ENCODE measurements around the gene ZNF500. TPM values are rescaled to one million over a fixed set of nuclear protein-coding genes. Genes with fewer than 3 reads are reported as not detected.
"Not testable (repeated sequence)": the region's sequence is repeated elsewhere in the genome, so short reads cannot be mapped to it uniquely, and the experiment has no call there.

ZNF500 gene
- total RNA-seq, 8 experiments from 2014 or later: 7.9 to 17.5 (median 9.0) TPM

GRCh38 chr16:4744555-4745273, 22.2 kb downstream of the ZNF500 start:
- no peak overlapping the region for H3K27ac ChIP-seq
- no peaks in the 10 kb centered on the region for H3K4me1 ChIP-seq (replicated peaks in 1 of 2)
- WGBS, 10 experiments: 50 to 100% (median 67%) methylated on average over 1 to 8 of the region's 13 CpGs; no CpG with 5 or more reads in 3 of the 10 experiments
- ATAC-seq (replicated peaks in 6 of 8): no peak
- in situ Hi-C loops (cut with MboI; ENCODE audit: low pct_unique_long_range_greater_than_20kb in 2 of 9, low sequenced_read_pairs in 9 of 9, unreplicated experiment in 9 of 9): no loop called here
- H3K4me3 ChIP-seq: no peak overlapping the region

DNA sequence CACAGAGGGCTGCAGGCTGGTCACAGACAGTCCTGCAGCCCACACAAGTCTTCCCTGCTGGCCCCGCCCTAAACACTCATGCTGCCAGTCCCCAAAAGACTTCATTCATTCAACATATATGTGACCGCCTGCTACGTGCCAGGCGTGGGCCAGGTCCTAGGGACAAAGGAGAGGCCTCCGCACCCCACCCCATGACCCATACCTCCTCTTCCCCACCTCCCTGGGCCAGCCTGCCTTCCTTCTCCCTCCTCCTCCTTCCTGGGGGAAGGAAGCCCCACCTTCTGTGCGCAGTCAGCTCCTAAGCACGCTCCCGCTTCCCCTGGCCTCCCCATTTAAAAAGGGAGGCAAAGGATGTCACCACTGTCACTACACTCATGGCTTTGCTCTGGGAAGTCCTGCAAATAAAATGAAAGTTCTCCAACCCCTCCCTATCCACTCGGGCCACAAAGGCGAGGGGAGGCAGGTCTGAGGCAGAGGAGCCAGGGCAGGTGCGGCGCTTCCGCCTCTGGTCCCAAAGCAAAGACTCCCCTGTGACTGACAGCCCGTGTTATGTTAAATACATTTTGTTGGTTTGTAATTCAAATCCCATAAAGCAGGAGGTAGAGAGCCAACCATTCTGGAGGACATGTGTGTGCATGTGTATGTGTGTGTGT, 23.6 kb downstream of the ZNF500 start:
- ATAC-seq (replicated peaks in 6 of 8): peak in 6 of 8 experiments; percentile 8 to 53 (median 16)
- WGBS, 10 experiments: 0 to 75% (median 33%) methylated on average over 1 to 4 of the region's 14 CpGs; no CpG with 5 or more reads in 6 of the 10 experiments
- no peaks in the 10 kb centered on the region for H3K4me1 ChIP-seq (replicated peaks in 1 of 2)
- no peak overlapping the region for H3K4me3 ChIP-seq
- no peak overlapping the region for H3K27ac ChIP-seq
- in situ Hi-C loops (cut with MboI; ENCODE audit: low pct_unique_long_range_greater_than_20kb in 2 of 9, low sequenced_read_pairs in 9 of 9, unreplicated experiment in 9 of 9): no loop called here

DNA sequence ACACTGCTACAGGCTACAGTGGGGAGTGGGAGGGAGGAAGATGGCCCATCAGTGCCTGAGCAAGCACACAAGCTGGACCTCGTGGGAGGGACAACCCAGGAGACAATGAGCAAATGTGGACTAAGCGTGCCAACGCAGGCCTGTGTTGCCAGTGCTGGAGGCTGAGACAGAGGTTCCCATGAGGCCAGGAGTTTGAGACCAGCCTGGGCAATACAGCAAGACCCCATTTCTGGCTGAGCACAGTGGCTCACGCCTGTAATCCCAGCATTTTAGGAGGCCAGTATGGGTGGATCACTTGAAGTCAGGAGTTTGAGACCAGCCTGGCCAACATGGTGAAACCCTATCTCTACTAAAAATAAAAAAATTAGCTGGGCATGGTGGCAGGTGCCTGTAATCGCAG, 28.6 kb downstream of the ZNF500 start:
- H3K4me1 ChIP-seq (replicated peaks in 1 of 2); H3K27ac ChIP-seq; ATAC-seq (replicated peaks in 6 of 8); H3K4me3 ChIP-seq; in situ Hi-C loops (cut with MboI; ENCODE audit: low pct_unique_long_range_greater_than_20kb in 2 of 9, low sequenced_read_pairs in 9 of 9, unreplicated experiment in 9 of 9): not testable (repeated sequence)
- WGBS, 10 experiments: 0 to 83% (median 50%) methylated on average over 1 to 2 of the region's 5 CpGs; no CpG with 5 or more reads in 5 of the 10 experiments

GRCh38 chr16:4737545-4737944, 29.4 kb downstream of the ZNF500 start:
- ATAC-seq (replicated peaks in 6 of 8): no peak
- in situ Hi-C loops (cut with MboI; ENCODE audit: low pct_unique_long_range_greater_than_20kb in 2 of 9, low sequenced_read_pairs in 9 of 9, unreplicated experiment in 9 of 9): no loop called here
- 35 to 90% (median 80%) methylated on average over 2 to 7 of the region's 15 CpGs; no CpG with 5 or more reads in 3 of the 10 experiments for WGBS, 10 experiments
- Histone ChIP-seq H3K27ac (no peak overlapping the region), H3K4me1 (replicated peaks in 1 of 2) (peaks cover 4 to 8% of the 10 kb centered on the region in 2 donors), H3K4me3 (no peak overlapping the region)

DNA sequence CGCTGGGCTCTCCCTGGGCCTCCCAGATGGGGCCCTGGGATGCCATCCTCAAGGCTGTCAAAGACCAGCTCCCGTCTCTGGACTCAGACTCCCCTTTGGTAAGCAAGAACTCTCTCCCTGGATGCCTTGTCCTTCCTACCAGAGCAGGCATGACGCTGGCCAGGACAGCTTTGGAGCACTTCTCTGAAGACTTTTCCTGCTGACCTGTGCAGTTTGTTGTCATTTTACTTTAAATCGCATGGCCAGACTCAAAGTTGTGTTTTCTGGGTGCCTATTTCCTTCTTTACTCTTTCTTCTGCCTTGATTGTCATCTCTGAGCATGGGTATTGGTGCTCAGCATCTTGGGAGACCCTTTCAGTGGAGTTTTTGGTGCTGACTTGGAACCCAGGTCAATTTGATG, 30.4 kb downstream of the ZNF500 start:
- Histone ChIP-seq H3K4me3 (no peak overlapping the region), H3K27ac (no peak overlapping the region), H3K4me1 (replicated peaks in 1 of 2) (peaks cover 4 to 8% of the 10 kb centered on the region in 2 donors)
- ATAC-seq (replicated peaks in 6 of 8): no peak
- WGBS, 10 experiments: 60 to 100% (median 92%) methylated on average over 1 to 3 of the region's 4 CpGs; no CpG with 5 or more reads in 4 of the 10 experiments
- in situ Hi-C loops (cut with MboI; ENCODE audit: low pct_unique_long_range_greater_than_20kb in 2 of 9, low sequenced_read_pairs in 9 of 9, unreplicated experiment in 9 of 9): no loop called here

- peak overlapping the region; percentile 72 to 89 (median 82) for H3K4me3 ChIP-seq
- 0 to 40% (median 0%) methylated on average over 1 to 5 of the region's 38 CpGs; no CpG with 5 or more reads in 3 of the 10 experiments for WGBS, 10 experiments
- ATAC-seq (replicated peaks in 6 of 8): peak; percentile 62 to 73 (median 65)
- in situ Hi-C loops (cut with MboI; ENCODE audit: low pct_unique_long_range_greater_than_20kb in 2 of 9, low sequenced_read_pairs in 9 of 9, unreplicated experiment in 9 of 9): no loop called here
- H3K4me1 ChIP-seq (replicated peaks in 1 of 2): peaks cover 4 to 8% of the 10 kb centered on the region in 2 donors
- H3K27ac ChIP-seq: peak overlapping the region; percentile 94 to 98
Observed at GRCh38 chr16:4734730-4735535, 32.0 kb downstream of the ZNF500 start.

DNA sequence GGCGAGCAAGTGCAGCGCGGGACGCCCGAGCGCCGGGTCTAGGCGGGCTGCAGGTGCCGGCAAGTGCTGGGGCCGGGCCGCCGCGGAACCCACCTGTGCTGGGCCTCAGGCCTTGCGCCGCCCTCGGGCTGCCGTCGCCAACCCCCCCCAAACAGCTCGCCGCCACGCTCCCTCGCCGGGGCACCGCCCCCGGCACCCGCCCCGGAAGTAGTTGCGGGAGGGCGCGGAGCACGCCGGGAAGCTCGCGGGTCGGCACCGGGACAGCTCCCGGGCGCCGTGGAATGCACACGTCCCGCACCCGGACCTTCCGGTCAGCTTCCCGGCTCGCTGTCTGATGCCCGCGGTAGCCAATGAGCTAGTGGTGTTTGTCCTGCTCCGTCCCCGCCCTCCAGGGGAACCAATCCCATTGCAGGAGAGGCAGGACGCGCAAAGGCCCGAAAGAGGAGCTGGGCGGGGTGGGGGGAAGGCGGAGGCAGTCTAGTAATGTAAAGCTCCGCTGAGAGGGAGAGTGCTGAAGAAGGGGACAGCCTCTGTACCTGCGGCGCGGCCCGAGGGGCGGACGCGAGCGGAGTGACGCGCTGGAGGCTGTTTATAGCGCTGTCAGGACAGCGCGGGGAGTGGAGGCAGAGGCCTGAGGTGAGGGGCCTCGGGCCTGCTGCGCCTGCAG, 32.8 kb downstream of the ZNF500 start, which contains the start of the genes ANKS3 and DNAAF8:
TSS of gene ANKS3 (minus strand) at position 209 of the 667 bp plus-strand sequence. CDS start 4,122 bp downstream, outside the sequence.
TSS of gene DNAAF8 (plus strand) at position 475 of the 667 bp plus-strand sequence. CDS start 1,978 bp downstream, outside the sequence.
- 0% methylated on average over 6 to 9 of the region's 70 CpGs; no CpG with 5 or more reads in 7 of the 10 experiments for WGBS, 10 experiments
- in situ Hi-C loops (cut with MboI; ENCODE audit: low pct_unique_long_range_greater_than_20kb in 2 of 9, low sequenced_read_pairs in 9 of 9, unreplicated experiment in 9 of 9): no loop called here
- H3K27ac ChIP-seq: peak within 1 kb of the TSS; percentile 94 to 98
- H3K4me3 ChIP-seq: peak within 1 kb of the TSS; percentile 72 to 89 (median 82)
- peaks cover 4 to 8% of the 10 kb centered on the region in 2 donors for H3K4me1 ChIP-seq (replicated peaks in 1 of 2)
- peak; percentile 92 to 96 (median 94) for ATAC-seq (replicated peaks in 6 of 8)

- in situ Hi-C loops (cut with MboI; ENCODE audit: low pct_unique_long_range_greater_than_20kb in 2 of 9, low sequenced_read_pairs in 9 of 9, unreplicated experiment in 9 of 9): no loop called here
- Histone ChIP-seq H3K27ac (peak overlapping the region; percentile 92 to 98), H3K4me1 (replicated peaks in 1 of 2) (peaks cover 4 to 8% of the 10 kb centered on the region in 2 donors), H3K4me3 (peak overlapping the region; percentile 72 to 89 (median 82))
- WGBS, 10 experiments: 0 to 5% (median 0%) methylated on average over 1 to 10 of the region's 19 CpGs; no CpG with 5 or more reads in 4 of the 10 experiments
- ATAC-seq (replicated peaks in 6 of 8): peak in 7 of 8 experiments; percentile 1 to 42 (median 28)
Observed at GRCh38 chr16:4733747-4734062, 33.3 kb downstream of the ZNF500 start.

DNA sequence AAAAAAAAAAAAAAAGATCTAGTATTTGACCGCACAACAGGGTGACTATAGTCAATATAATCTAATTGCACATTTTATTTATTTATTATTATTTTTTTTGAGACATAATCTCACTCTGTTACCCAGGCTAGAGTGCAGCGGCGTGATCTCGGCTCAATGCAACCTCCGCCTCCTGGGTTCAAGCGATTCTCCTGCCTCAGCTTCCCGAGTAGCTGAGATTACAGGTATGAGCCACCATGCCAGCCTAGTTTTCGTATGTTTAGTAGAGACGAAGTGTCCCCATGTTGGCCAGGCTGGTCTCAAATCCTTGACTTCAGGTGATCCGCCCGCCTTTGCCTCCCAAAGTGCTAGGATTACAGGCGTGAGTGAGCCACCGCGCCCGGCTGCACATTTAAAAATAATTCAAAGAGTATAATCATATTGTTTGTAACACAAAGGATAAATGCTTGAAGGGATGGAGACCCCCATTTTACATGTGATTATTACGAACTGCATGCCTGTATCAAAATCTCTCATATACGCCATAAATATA, 33.7 kb downstream of the ZNF500 start:
- in situ Hi-C loops (cut with MboI; ENCODE audit: low pct_unique_long_range_greater_than_20kb in 2 of 9, low sequenced_read_pairs in 9 of 9, unreplicated experiment in 9 of 9): no loop called here
- no peak for ATAC-seq (replicated peaks in 6 of 8)
- 0 to 60% (median 19%) methylated on average over 3 to 16 of the region's 17 CpGs for WGBS, 10 experiments
- peak overlapping the region; percentile 92 to 98 for H3K27ac ChIP-seq
- H3K4me3 ChIP-seq: peak overlapping the region; percentile 72 to 89 (median 82)
- H3K4me1 ChIP-seq (replicated peaks in 1 of 2): peaks cover 4 to 8% of the 10 kb centered on the region in 2 donors

- in situ Hi-C loops (cut with MboI; ENCODE audit: low pct_unique_long_range_greater_than_20kb in 2 of 9, low sequenced_read_pairs in 9 of 9, unreplicated experiment in 9 of 9): no loop called here
- no peak overlapping the region for H3K27ac ChIP-seq
- H3K4me1 ChIP-seq (replicated peaks in 1 of 2): peaks cover 0 to 4% of the 10 kb centered on the region in 2 donors
- no peak for ATAC-seq (replicated peaks in 6 of 8)
- WGBS, 10 experiments: 60 to 100% (median 94%) methylated on average over 1 to 15 of the region's 15 CpGs; no CpG with 5 or more reads in 3 of the 10 experiments
- H3K4me3 ChIP-seq: no peak overlapping the region
Observed at GRCh38 chr16:4729876-4730275, 37.1 kb downstream of the ZNF500 start.

DNA sequence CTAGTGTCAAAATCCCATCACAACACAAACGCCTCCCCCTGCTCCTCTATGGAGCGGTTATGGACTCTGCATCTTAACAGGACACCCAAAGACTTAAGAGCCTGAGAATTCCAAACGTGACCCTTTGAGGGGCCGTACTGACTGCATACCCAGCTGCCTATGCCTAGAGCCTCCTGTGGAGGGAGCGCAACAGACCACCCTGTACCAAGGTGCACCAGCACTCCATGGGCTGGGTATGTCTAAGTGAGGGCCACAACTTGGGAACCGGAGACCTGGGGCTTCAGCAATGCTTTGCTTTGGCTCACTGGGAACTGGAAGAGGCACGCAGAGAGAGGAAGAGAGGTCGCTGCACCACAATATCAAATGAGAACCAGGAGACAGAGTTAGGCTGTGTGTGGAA, 38.3 kb downstream of the ZNF500 start:
- 70 to 100% (median 95%) methylated on average over 1 to 6 of the region's 8 CpGs; no CpG with 5 or more reads in 6 of the 10 experiments for WGBS, 10 experiments
- Histone ChIP-seq H3K4me3 (no peak overlapping the region), H3K27ac (no peak overlapping the region), H3K4me1 (replicated peaks in 1 of 2) (peaks cover 0 to 4% of the 10 kb centered on the region in 2 donors)
- in situ Hi-C loops (cut with MboI; ENCODE audit: low pct_unique_long_range_greater_than_20kb in 2 of 9, low sequenced_read_pairs in 9 of 9, unreplicated experiment in 9 of 9): no loop called here
- no peak for ATAC-seq (replicated peaks in 6 of 8)

DNA sequence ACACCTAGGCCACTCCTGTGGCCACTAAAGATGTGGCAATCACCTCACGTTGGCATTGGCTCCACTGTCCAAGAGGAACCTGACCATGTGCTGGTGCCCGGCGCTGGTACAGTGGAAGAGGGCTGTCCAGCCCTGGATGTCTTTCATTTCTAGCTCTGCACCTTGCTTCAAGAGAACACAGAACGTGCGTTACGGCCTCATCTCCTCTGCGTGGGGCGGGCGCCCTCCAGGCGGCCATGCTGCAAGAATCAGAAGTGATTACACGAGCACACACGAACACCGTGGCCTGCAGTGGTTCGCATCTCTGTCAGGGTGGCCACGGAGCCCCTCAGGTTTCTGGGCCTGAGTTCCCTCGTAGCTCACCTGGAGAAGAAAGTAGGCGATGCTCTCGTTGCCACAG, 40.3 kb downstream of the ZNF500 start:
- Histone ChIP-seq H3K27ac (no peak overlapping the region), H3K4me3 (no peak overlapping the region), H3K4me1 (replicated peaks in 1 of 2) (no peaks in the 10 kb centered on the region)
- in situ Hi-C loops (cut with MboI; ENCODE audit: low pct_unique_long_range_greater_than_20kb in 2 of 9, low sequenced_read_pairs in 9 of 9, unreplicated experiment in 9 of 9): no loop called here
- peak in 1 of 8 experiments; percentile 27 for ATAC-seq (replicated peaks in 6 of 8)
- WGBS, 10 experiments: 60 to 98% (median 80%) methylated on average over 1 to 8 of the region's 18 CpGs; no CpG with 5 or more reads in 7 of the 10 experiments

Data from motor neuron (in vitro differentiated cells).